ENCODE measurements around the gene WWC1. TPM values are rescaled to one million over a fixed set of nuclear protein-coding genes. Genes with fewer than 3 reads are reported as not detected.

Gene WWC1
- total RNA-seq (2022; extraction: Qiagen RNA extraction; ENCODE audit: low read depth) = 77.3 to 112 TPM (median 95.8 TPM) in 5 replicates

GRCh38 chr5:168291342-168291963 is at the start of gene WWC1:
WWC1 (plus strand) TSS chr5:168291645; CDS start chr5:168292153, 508 bp downstream.

GRCh38 chr5:168486136-168486879 is 194.9 kb downstream of the WWC1 start, which contains the start of gene RARS1:
RARS1 (plus strand) TSS chr5:168486471; CDS start chr5:168486499, 28 bp downstream.

Other genes with a start within 250 kb of the WWC1 start
- 101 to 109 TPM (median 105 TPM) in 5 replicates for gene RARS1, start 194.8 kb downstream of the WWC1 start, total RNA-seq (2022; extraction: Qiagen RNA extraction; ENCODE audit: low read depth)
- gene FBLL1, start 237.7 kb downstream of the WWC1 start, total RNA-seq (2022; extraction: Qiagen RNA extraction; ENCODE audit: low read depth) = 0.10 to 0.25 TPM (median 0.15 TPM) in 3 of 5 replicates, not detected in the others